GM10847 (cell line): ENCODE measurements around the gene CEP112.

ENCODE experiments used
- POLR2A ChIP-seq: IDR thresholded peaks from 2 replicates; pipeline ENCODE4 v1.6.1; 2011; ENCODE audit not compliant: insufficient read length; ENCODE audit errors: extremely low read depth

CEP112 gene

GRCh38 chr17:66220079-66220835, 28.3 kb upstream of the CEP112 start:
- no peak for TF ChIP-seq POLR2A

- TF ChIP-seq POLR2A, result no peak
These were observed 23.6 kb upstream of the CEP112 start for GRCh38 chr17:66215529-66215911.

- TF ChIP-seq POLR2A, result no peak
These were observed 23.1 kb upstream of the CEP112 start for GRCh38 chr17:66214884-66215528.

GRCh38 chr17:66211047-66211810, 19.3 kb upstream of the CEP112 start:
- no peak for TF ChIP-seq POLR2A

- TF ChIP-seq POLR2A, result no peak
These were observed 18.3 kb upstream of the CEP112 start for GRCh38 chr17:66210208-66210574.

GRCh38 chr17:66207936-66208335, 16.0 kb upstream of the CEP112 start:
- TF ChIP-seq POLR2A, result no peak

- no peak for TF ChIP-seq POLR2A
These were observed 11.5 kb upstream of the CEP112 start for GRCh38 chr17:66203274-66204015.

GRCh38 chr17:66200685-66201092, 8.8 kb upstream of the CEP112 start:
- no peak for TF ChIP-seq POLR2A

GRCh38 chr17:66198242-66198641, 6.3 kb upstream of the CEP112 start:
- no peak for TF ChIP-seq POLR2A

GRCh38 chr17:66192378-66192687, 400 bp upstream of the CEP112 start:
- no peak for TF ChIP-seq POLR2A

- TF ChIP-seq POLR2A, result no peak
These were observed 968 bp downstream of the CEP112 start for GRCh38 chr17:66190738-66191592.

GRCh38 chr17:66187718-66188117, 4.2 kb downstream of the CEP112 start:
- no peak for TF ChIP-seq POLR2A

- no peak for TF ChIP-seq POLR2A
These were observed 6.1 kb downstream of the CEP112 start for GRCh38 chr17:66185862-66186261.

GRCh38 chr17:66184392-66184791, 7.5 kb downstream of the CEP112 start:
- TF ChIP-seq POLR2A, result no peak

GRCh38 chr17:66183529-66183928, 8.4 kb downstream of the CEP112 start:
- TF ChIP-seq POLR2A, result no peak

- TF ChIP-seq POLR2A, result no peak
These were observed 13.3 kb downstream of the CEP112 start for GRCh38 chr17:66178642-66179041.
